Hippocampal formation (tissue), 2 donors: ENCODE measurements around the gene XPR1.

Experiments
- DNase-seq, 2 donors: peaks; one replicate each; lab custom pipeline; 2025; lab: John Stamatoyannopoulos, UW

Gene XPR1

GRCh38 chr1:180631766-180632325 lies at the start of gene XPR1:
TSS of gene XPR1 (plus strand) at chr1:180632022. CDS start at chr1:180632202, 180 bp downstream.
- DNase-seq, result peak; percentile 98 to 99

GRCh38 chr1:180584869-180585268 lies 47.0 kb upstream of the XPR1 start:
- no peak for DNase-seq

GRCh38 chr1:180585994-180586359 lies 45.8 kb upstream of the XPR1 start:
- no peak for DNase-seq

GRCh38 chr1:180586671-180587155 lies 45.1 kb upstream of the XPR1 start:
- no peak for DNase-seq

GRCh38 chr1:180588121-180588520 lies 43.7 kb upstream of the XPR1 start:
- no peak for DNase-seq

- no peak for DNase-seq
Measured at GRCh38 chr1:180590889-180591288, 40.9 kb upstream of the XPR1 start.

GRCh38 chr1:180593382-180593781 lies 38.4 kb upstream of the XPR1 start:
- no peak for DNase-seq

GRCh38 chr1:180594723-180595122 lies 37.1 kb upstream of the XPR1 start:
- no peak for DNase-seq

- DNase-seq, result no peak
Measured at GRCh38 chr1:180595966-180596365, 35.9 kb upstream of the XPR1 start.

- DNase-seq, result no peak
Measured at GRCh38 chr1:180597520-180597919, 34.3 kb upstream of the XPR1 start.

- DNase-seq, result no peak
Measured at GRCh38 chr1:180598333-180598974, 33.4 kb upstream of the XPR1 start.

- no peak for DNase-seq
Measured at GRCh38 chr1:180600343-180600742, 31.5 kb upstream of the XPR1 start.

GRCh38 chr1:180601512-180601911 lies 30.3 kb upstream of the XPR1 start:
- DNase-seq, result no peak

GRCh38 chr1:180603223-180603849 lies 28.5 kb upstream of the XPR1 start:
- no peak for DNase-seq

GRCh38 chr1:180603850-180604226 lies 28.0 kb upstream of the XPR1 start:
- DNase-seq, result no peak

- no peak for DNase-seq
Measured at GRCh38 chr1:180606155-180606554, 25.7 kb upstream of the XPR1 start.

- DNase-seq, result no peak
Measured at GRCh38 chr1:180609643-180610555, 21.9 kb upstream of the XPR1 start.

- no peak for DNase-seq
Measured at GRCh38 chr1:180610556-180611015, 21.2 kb upstream of the XPR1 start.

- peak in 1 of 2 donors; percentile 21 for DNase-seq
Measured at GRCh38 chr1:180611016-180611930, 20.5 kb upstream of the XPR1 start.

GRCh38 chr1:180612632-180613031 lies 19.2 kb upstream of the XPR1 start:
- no peak for DNase-seq

- DNase-seq, result no peak
Measured at GRCh38 chr1:180614730-180615129, 17.1 kb upstream of the XPR1 start.
